ENCODE measurements around the gene TMOD1. TPM values are rescaled to one million over a fixed set of nuclear protein-coding genes. Genes with fewer than 3 reads are reported as not detected.

TMOD1 gene
- total and polyA plus RNA-seq, 10 of the 15 experiments (the other 5 are each of a cell fraction or from before 2014, with no cell fraction given), result 4.0 to 44.1 (median 15.4) TPM

GRCh38 chr9:97604901-97605645 lies 103.6 kb downstream of the TMOD1 start:
- H2AFZ ChIP-seq (ENCODE audit: control insufficient read depth, low read depth, low read length), result no peak overlapping the region
- H3K4me1 ChIP-seq (ENCODE audit: control insufficient read depth, insufficient read depth, low read length), result no peaks in the 10 kb centered on the region
- peaks cover 19 to 21% of the 10 kb centered on the region in 2 experiments for H3K36me3 ChIP-seq (ENCODE audit: control insufficient read depth in 2 of 2, insufficient read depth in 2 of 2, low read length in 1 of 2)
- no TSS peak for BruUV-seq (replicated peaks)
- H3K4me2 ChIP-seq (ENCODE audit: control insufficient read depth, insufficient read depth), result no peak overlapping the region
- intact Hi-C loops (cut with micrococcal nuclease; ENCODE audit: unreplicated experiment), result no loop called here
- H3K27ac ChIP-seq (ENCODE audit: control insufficient read depth, insufficient read depth), result no peak overlapping the region
- ATAC-seq (no peak), FAIRE-seq (no peak), DNase-seq (ENCODE audit: low read depth, low spot score) (no peak)
- H3K9ac ChIP-seq (ENCODE audit: control insufficient read depth, insufficient read depth, low read length), result no peak overlapping the region
- SMC1A ChIA-PET (ENCODE audit: uncharacterized antibody, unreplicated experiment), result interaction anchor here (1.6 to 16.6 kb wide), 2 partner anchors 10 to 134 kb away, joined by 5 to 377 read pairs; no protein-coding TSS in a partner anchor
- 92% methylated on average over 17 of the region's 17 CpGs for WGBS (ENCODE audit: insufficient coverage, insufficient replicate concordance, low lambda C conversion rate, missing lambda C conversion rate)
- H3K79me2 ChIP-seq (ENCODE audit: control insufficient read depth, insufficient read depth, low read length), result no peaks in the 10 kb centered on the region
- no peaks in the 10 kb centered on the region for H3K9me3 ChIP-seq (replicated peaks; ENCODE audit: control insufficient read depth, insufficient read depth, low read length)
- POLR2A ChIA-PET, result no interaction called here
- no peaks in the 10 kb centered on the region for H3K27me3 ChIP-seq (replicated peaks in 1 of 2; ENCODE audit: control insufficient read depth in 2 of 2, insufficient read depth in 2 of 2, low read length in 1 of 2)
- RAD21 ChIA-PET (ENCODE audit: unreplicated experiment), result interaction anchor here (13.2 kb wide), 1 partner anchor 135 kb away, joined by 306 read pairs; no protein-coding TSS in a partner anchor
- TF ChIP-seq ZNF687 (IDR thresholded peaks at IDR 0.05) (no peak), FOXK2 (IDR thresholded peaks at IDR 0.05) (no peak), CBFB (IDR thresholded peaks at IDR 0.05; ENCODE audit: low read depth) (no peak), PAX5 (IDR thresholded peaks at IDR 0.05; ENCODE audit: borderline replicate concordance, low read depth, low read length) (no peak), BHLHE40 (IDR thresholded peaks at IDR 0.05; ENCODE audit: borderline replicate concordance in 1 of 2, low read depth in 2 of 2, low read length in 1 of 2) (no peak), POU2F2 (IDR thresholded peaks at IDR 0.05; ENCODE audit: borderline replicate concordance, low read depth, low read length) (no peak)
- H3K4me3 ChIP-seq, result no peak overlapping the region
- no peaks in the 10 kb centered on the region for H4K20me1 ChIP-seq (ENCODE audit: control insufficient read depth, insufficient read depth)
- in situ Hi-C loops (cut with MboI), result loop anchor here (5.0 to 25.0 kb wide), 2 partner anchors 138 to 743 kb away; partner anchors contain the start of gene ZNF782
- CTCF ChIA-PET, result interaction anchor here (13.0 to 17.1 kb wide), 2 partner anchors 9 to 135 kb away, joined by 215 to 573 read pairs; no protein-coding TSS in a partner anchor
